K562 (cell line): ENCODE data around the gene EXOC3L1. TPM values are rescaled to one million over a fixed set of nuclear protein-coding genes. Genes with fewer than 3 reads are reported as not detected.

Experiments
- CBX5 ChIP-seq: IDR thresholded peaks from 2 replicates; pipeline ENCODE4 v1.6.1; 2014; ENCODE audit warnings: low read depth, borderline replicate concordance
- E2F6 ChIP-seq, 2 experiments: IDR thresholded peaks; 2 replicates each; pipeline ENCODE4 v1.6.1; 2011; ENCODE audit warnings: borderline replicate concordance in 1 of 2, control low read depth in 1 of 2, low read depth in 1 of 2, low read length in 1 of 2, mild to moderate bottlenecking in 1 of 2, mixed read lengths in 1 of 2, moderate library complexity in 1 of 2; ENCODE audit not compliant: insufficient read depth in 1 of 2, insufficient read length in 1 of 2, poor library complexity in 1 of 2, severe bottlenecking in 1 of 2; ENCODE audit errors: extremely low read depth in 1 of 2
- EGR1 ChIP-seq: fragments of 450-650 bp; conservative IDR thresholded peaks from 2 replicates; pipeline ENCODE4 v1.6.1; 2017; ENCODE audit warnings: mild to moderate bottlenecking
- HES1 ChIP-seq: fragments of 450-650 bp; IDR thresholded peaks from 2 replicates; pipeline ENCODE4 v1.6.1; 2016; ENCODE audit warnings: low read depth, mild to moderate bottlenecking, moderate library complexity
- HMGN3 ChIP-seq: IDR thresholded peaks from 2 replicates; pipeline ENCODE4 v1.6.1; 2011; ENCODE audit warnings: borderline replicate concordance, low read depth, mild to moderate bottlenecking, mixed read lengths, low read length; ENCODE audit not compliant: insufficient read length; ENCODE audit errors: extremely low read depth
- MIER1 ChIP-seq: fragments of 450-650 bp; IDR thresholded peaks from 2 replicates; pipeline ENCODE4 v1.6.1; 2016; ENCODE audit warnings: antibody characterized with exemption, mild to moderate bottlenecking, low read depth
- NEUROD1 ChIP-seq: fragments of 150-350 bp; IDR thresholded peaks from 2 replicates; pipeline ENCODE4 v1.6.1; 2014; ENCODE audit warnings: borderline replicate concordance, low read length, low read depth; ENCODE audit not compliant: partially characterized antibody
- PBX2 ChIP-seq, 2 experiments: IDR thresholded peaks in 1 of 2; conservative IDR thresholded peaks in 1 of 2; 2 replicates each; pipeline ENCODE4 v1.6.1; 2016; ENCODE audit warnings: low read depth in 2 of 2, mild to moderate bottlenecking in 1 of 2, missing compliant biosample characterization in 1 of 2, missing genetic modification characterization in 1 of 2, moderate library complexity in 1 of 2
- RBFOX2 ChIP-seq: fragments of 200-400 bp; formaldehyde crosslinking; IDR thresholded peaks from 2 replicates; pipeline ENCODE4 v1.6.1; 2017; ENCODE audit warnings: low read depth, mild to moderate bottlenecking, low read length, moderate library complexity
- SNAPC5 ChIP-seq: fragments of 250-450 bp; sonication (Bioruptor Pico); IDR thresholded peaks from 2 replicates; pipeline ENCODE4 v1.8.0; 2021; ENCODE audit warnings: moderate library complexity, mild to moderate bottlenecking, inconsistent platforms
- TFAP4 ChIP-seq: sonication (generic); formaldehyde crosslinking; IDR thresholded peaks from 2 replicates; pipeline ENCODE4 v1.8.0; 2022; ENCODE audit warnings: missing genetic modification reagents, mild to moderate bottlenecking, moderate library complexity, borderline replicate concordance
- ZBTB2 ChIP-seq: fragments of 450-650 bp; IDR thresholded peaks from 2 replicates; pipeline ENCODE4 v1.6.1; 2016; ENCODE audit warnings: antibody characterized with exemption
- ZNF143 ChIP-seq: sonication (generic); formaldehyde crosslinking; IDR thresholded peaks from 2 replicates; pipeline ENCODE4 v1.9.0; 2022; ENCODE audit warnings: mild to moderate bottlenecking, missing genetic modification reagents
- ZNF740 ChIP-seq, 3 experiments: fragments of 200-800 bp in 1 of 3; sonication (Bioruptor generic) in 1 of 3; sonication (generic) in 1 of 3; formaldehyde crosslinking in 1 of 3; IDR thresholded peaks; 2 replicates each; pipeline versions ENCODE4 v1.6.1 to v1.8.0; 2016 to 2022; ENCODE audit warnings: mild to moderate bottlenecking in 2 of 3, missing compliant biosample characterization in 2 of 3, missing genetic modification characterization in 2 of 3, missing genetic modification reagents in 1 of 3
- ZNF764 ChIP-seq: fragments of 250-450 bp; sonication (Bioruptor Pico); IDR thresholded peaks from 2 replicates; pipeline ENCODE4 v1.4.0; 2020; ENCODE audit warnings: low read depth, mild to moderate bottlenecking, moderate library complexity
- polyA plus RNA-seq, 8 experiments: library from polyadenylated mRNA; depleted of rRNA in 4 of 8; stranded (reverse) in 5 of 8; unstranded in 3 of 8; fragments of >200 nt; fragmentation: Nextera tagmentation in 2 of 8; fragmentation: Illumina TruSeq in 1 of 8; extraction: Ambion mirVana in 2 of 8; extraction: Trizol in 1 of 8; gene quantifications; 2 replicates each; pipeline versions ENCODE4 v1.2.1 to v1.2.3, GENCODE V29; 2011 to 2014; ENCODE audit warnings: inconsistent platforms in 1 of 8, missing spikeins in 1 of 8
- total RNA-seq, 7 experiments: library from RNA; depleted of rRNA in 6 of 7; stranded (reverse); fragments of >200 nt in 6 of 7; fragmentation: Illumina TruSeq in 2 of 7; extraction: Trizol in 2 of 7; gene quantifications; 2 replicates each; pipeline versions ENCODE4 v1.2.1 to v1.2.3, GENCODE V29; 2011 to 2021; ENCODE audit warnings: low replicate concordance in 1 of 7

Gene EXOC3L1
- total and polyA plus RNA-seq, 9 of the 15 experiments (the other 6 are each of a cell fraction or from before 2014, with no cell fraction given): 0.08 TPM; not detected in 8

- peak; percentile 58; the same call in 1 of the 2 replicates for TF ChIP-seq ZNF740 (CRISPR knock-in tag; IDR thresholded peaks at IDR 0.05)
- peak in 1 of 2 experiments; percentile 71; a peak in 1 of 4 replicates for TF ChIP-seq ZNF740 (tag; IDR thresholded peaks at IDR 0.05)
- TF ChIP-seq CBX5: 0 out of 2 replicates have a peak, but pooled peaks have one; percentile 24
- no peak for TF ChIP-seq SNAPC5 (CRISPR knock-in tag)
- TF ChIP-seq RBFOX2: peak; percentile 63
- TF ChIP-seq ZBTB2: peak; percentile 61; the same call in 1 of the 2 replicates
- no peak for TF ChIP-seq ZNF143 (CRISPR knock-in tag)
- peak; percentile 34 to 64 for TF ChIP-seq E2F6 (IDR thresholded peaks at IDR 0.05; ENCODE audit: borderline replicate concordance in 1 of 2, extremely low read depth in 1 of 2, insufficient read depth in 1 of 2, insufficient read length in 1 of 2, low read depth in 1 of 2, low read length in 1 of 2, poor library complexity in 1 of 2, severe bottlenecking in 1 of 2)
- TF ChIP-seq NEUROD1: no peak
- TF ChIP-seq EGR1: peak; percentile 50
- peak; percentile 48; the same call in 1 of the 2 replicates for TF ChIP-seq ZNF764 (CRISPR knock-in tag)
- no peak for TF ChIP-seq HES1
- peak; percentile 77 for TF ChIP-seq HMGN3
- TF ChIP-seq PBX2 (CRISPR knock-in tag; IDR thresholded peaks at IDR 0.05; ENCODE audit: low read depth): no peak
- TF ChIP-seq PBX2 (tag; conservative IDR thresholded peaks at IDR 0.05; ENCODE audit: low read depth): 0 out of 2 replicates have a peak, but pooled peaks have one; percentile 29
- TF ChIP-seq TFAP4 (CRISPR knock-in tag): peak; percentile 9; the same call in 1 of the 2 replicates
- no peak for TF ChIP-seq MIER1
Observed at GRCh38 chr16:67170168-67170948, 19.6 kb downstream of the EXOC3L1 start, which contains the start of gene NOL3 (continued).
